Skin of body (tissue), 2 donors: ENCODE measurements around the gene TMEM255A. TPM values are rescaled to one million over a fixed set of nuclear protein-coding genes. Genes with fewer than 3 reads are reported as not detected.

Source experiments
- DNase-seq: peaks from one replicate; lab custom pipeline; 2025; lab: John Stamatoyannopoulos, UW
- total RNA-seq: library from RNA; depleted of rRNA; stranded (reverse); fragments of >200 nt; gene quantifications from one replicate; pipeline ENCODE4 v1.2.3, GENCODE V29; 2014

TMEM255A gene
- total RNA-seq, 1 donor from 2014 or later = 0.69 TPM

DNA sequence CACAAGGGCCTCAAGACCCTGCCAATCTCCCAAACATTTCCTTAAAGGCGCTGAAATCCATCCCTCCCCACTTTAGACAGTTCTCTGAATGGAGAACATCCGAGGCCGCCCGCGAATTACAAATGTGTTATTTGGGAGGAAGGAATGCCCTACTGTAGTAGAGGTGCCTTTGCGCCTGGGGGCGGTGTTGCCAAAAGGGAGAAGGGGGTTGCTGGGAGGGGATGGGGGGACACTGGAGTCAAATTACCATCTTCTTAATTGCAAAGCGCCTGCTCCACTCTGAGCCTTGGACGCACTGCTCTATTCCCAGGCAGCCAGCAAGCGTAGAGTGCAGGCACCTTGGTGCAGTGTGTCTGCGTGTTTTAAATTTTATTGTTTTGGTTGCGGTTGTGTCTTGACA, 2.7 kb downstream of the TMEM255A start:
- DNase-seq = no peak

DNA sequence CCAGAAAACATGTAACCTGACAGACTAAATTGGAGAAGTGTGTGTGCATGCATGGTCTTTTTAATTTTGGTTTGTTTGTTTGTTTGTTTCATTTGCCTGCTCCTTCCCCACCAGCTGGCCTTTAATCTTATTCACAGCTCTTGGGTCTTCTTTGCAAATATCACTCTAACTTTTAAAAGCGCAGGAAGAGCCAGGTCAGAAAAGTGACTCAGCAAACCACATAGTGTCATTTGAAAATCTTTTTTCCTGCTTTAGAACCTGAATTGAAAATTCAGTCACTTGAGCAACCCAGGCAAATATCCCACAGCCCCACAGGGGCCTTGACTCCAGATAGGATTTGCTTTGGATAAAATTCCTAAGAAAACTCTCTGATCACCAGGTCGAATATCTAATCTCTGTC, 4.6 kb downstream of the TMEM255A start:
- DNase-seq = no peak

DNA sequence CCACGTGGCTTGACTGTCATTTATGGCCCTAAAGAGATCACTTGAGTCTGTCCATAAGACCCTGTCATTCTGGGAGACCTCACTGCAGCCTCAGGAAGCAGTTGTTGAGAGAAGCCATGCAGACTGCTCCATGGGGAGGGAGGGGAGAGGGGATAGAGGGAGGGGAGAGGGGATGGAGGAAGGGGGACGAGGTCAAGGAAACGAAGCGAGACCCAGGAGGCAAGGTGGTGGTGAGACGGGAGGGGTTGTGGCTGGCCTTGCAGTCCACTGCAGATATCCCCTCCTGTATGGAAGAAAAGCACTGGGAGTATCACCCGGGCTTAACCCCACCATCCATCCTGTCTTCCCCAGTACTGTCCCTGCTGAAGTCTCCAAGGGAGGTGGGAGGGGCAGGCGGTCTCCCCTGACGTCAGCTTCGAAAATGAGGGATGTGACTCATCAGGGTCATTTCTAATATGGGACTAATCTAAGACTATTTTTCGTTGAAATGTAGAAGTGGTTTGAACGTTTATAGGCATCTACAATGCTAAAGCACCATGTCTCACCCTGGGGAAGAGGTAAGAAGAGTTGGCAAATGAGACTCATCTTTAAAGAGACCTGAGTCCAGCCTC, 5.6 kb downstream of the TMEM255A start:
- DNase-seq = no peak

DNA sequence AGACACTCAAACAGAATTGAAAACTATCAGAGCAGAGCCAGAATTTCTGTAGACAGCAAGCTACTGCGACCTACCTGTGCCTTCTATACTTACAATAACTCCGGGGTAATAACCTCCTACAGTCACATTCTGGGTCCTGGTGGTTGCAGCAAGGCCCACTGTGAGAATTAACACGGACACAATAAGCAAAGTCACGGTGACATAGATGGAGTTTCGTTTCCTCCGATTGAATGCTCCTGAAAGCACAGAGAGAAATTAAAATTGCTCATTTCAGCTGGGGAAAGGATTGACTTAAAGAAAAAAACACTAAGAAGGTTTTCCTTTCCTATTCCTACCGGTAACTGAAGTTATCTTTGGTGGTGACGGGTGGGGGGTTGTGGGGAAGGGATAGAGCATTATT, 7.0 kb downstream of the TMEM255A start:
- DNase-seq = no peak

DNA sequence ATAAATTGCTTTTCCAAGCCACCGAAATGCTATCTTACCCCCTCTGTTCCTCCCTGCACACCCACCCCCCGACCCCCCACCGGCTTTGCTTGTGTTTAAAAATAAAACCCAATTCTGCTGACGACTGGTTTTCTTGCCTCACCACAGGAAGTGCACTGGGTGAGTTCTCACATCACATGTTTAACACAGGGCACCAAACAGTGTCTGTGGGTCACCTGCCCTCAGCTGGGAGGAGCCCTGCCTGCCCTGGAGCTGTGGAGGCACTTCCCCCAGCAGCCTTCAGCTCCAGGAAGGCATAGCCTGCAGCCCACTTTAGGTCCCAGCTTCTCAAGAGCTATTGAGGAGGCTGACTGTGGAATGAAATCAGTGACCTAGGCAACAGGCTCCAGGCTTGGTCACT, 8.8 kb downstream of the TMEM255A start:
- no peak for DNase-seq

DNA sequence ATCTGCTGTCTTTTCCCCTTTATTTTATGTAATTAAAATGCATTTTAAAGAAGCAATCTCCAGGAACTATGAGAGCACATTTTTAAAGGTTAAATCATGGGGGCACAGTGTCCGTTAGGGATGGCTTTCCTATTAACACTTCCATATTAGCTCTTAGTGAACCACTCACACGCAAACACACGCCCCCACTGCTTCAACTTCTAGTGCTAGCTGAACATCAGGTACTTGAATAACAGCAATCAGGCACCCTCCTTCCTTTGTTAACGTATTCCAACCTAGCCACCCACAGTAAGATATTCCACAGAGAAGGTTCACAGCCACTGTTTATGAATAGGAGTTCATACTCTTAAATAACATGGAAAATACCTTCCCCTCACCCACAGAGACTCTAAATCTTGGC, 9.3 kb downstream of the TMEM255A start:
- DNase-seq = no peak

DNA sequence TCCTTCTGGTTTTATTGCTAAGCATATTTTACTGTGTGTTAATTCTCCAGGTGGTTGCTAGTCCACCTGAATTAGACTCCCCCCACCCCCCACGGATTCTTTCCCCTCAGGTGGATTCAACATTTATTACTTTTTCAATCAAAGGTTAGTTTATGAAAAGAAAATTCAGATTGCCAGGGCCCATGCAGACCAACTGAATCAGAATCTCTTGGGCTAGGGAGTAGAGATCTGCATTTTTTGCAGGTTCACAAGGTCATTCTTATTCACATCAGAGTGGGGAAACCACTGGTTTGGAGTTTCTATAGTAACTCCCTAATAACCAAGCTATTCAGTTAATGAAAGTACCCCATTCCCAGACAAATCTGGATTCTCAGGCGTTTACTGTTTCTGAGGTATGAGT, 9.8 kb downstream of the TMEM255A start:
- DNase-seq = no peak

DNA sequence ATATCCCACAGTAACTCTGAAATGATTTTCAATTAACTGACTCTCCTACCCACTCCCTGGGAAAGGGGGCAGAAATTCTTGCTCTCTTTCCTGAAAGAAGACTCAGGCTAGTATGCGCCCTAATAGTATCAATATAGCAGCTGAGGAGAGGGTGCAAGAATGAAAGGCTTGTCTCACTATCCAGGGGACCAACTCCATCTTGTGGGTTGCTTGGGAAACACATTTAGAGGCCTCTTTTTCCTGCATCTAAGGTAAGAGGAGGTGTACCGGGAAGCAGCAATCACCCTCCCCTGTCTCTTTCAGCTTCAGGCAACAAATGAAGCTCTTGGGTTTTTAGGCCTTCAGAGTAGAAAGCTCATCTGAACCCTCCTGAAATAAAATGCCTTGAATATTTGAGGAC, 11.3 kb downstream of the TMEM255A start:
- DNase-seq = no peak

DNA sequence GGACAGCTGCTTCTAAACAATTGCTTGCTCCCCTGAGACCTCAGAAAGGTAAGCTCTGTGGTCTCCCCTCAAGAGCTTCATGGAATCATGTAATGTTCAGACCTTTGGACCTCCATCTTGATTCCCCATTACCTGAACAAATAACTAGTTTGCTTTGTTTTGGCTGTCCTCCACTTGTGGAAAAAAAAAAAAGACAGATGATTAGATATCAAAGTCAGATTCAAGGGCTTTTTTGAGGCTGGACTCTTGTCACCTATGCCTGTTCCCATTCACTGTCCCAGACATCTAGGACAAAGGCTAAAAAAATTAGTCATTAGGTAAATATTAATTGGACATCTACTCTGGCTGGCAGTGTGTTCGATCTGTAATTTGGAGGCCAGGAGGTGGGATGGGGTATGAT, 13.3 kb downstream of the TMEM255A start:
- DNase-seq = no peak

DNA sequence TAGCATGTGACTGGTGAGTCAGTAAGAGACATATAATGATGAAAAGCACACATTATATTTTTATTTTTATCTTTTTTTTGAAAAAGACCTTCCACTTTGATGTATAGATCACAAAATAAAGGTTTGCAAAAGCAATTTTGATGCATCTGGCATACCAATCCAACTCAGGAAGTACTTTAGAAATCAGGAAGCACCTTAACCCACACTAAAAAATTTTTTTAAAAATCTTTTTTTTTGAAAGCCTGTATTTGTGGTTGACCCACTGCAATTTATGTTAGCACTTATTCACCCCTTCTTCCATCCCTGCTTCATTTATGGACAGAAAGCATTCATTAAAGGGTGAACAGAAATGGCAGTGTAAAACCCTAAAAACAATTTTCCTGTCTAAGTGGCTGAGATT, 16.6 kb downstream of the TMEM255A start:
- DNase-seq = no peak

DNA sequence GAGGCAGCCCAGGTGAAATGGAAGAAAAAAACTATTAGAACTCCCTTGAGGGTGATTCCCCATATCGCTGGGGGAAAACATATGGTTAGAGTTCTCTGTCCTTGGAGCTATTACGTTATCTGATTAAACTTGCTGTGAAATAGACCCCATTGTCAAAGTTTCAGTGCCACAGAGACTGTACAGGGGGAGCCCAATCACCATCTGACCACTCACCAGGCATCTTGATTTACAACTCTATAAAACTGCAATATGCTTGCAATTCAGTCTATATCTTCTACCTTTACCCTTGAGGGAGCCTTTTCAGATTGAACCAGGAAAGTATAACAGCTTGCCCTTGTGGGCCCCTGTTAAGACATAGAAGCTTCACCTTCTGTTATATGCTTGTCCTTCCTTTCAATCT, 18.2 kb downstream of the TMEM255A start:
- DNase-seq = no peak

DNA sequence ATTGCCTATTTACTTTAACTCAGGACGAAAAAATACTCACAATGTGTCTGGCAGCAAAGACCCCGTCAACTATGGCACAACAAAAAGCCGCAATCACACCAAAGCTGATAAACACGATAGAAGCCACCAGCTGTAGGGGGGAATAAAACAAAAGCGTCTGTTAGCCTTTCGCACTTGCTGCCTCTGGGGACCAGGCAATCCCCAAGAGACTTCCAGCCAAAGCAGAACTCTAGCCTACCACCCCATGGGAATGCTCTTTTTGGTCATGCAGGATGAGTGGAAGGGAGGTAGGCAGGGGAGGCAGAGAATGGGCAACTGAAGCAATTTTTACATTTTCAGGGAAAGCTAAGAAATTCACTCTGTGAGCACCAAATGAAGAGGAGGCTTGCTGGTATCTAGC, 20.1 kb downstream of the TMEM255A start:
- DNase-seq = no peak

DNA sequence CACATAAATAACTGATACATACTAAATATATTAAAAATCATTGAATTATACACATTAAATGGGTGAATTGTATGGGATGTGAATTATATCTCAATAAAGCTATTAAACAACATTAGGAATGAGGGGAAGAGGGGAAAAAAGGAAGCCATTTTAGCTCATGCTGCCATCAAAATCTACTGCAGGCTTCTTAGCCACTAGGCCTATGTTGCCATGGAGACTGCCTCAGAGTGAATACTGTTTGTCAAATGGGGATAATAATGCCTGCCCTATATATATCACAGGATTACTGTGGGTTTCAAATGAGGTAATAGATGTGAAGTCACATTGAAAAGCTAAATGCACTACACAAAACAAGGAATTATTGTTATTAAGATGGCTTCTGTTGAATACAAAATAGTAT, 21.2 kb downstream of the TMEM255A start:
- DNase-seq = no peak

DNA sequence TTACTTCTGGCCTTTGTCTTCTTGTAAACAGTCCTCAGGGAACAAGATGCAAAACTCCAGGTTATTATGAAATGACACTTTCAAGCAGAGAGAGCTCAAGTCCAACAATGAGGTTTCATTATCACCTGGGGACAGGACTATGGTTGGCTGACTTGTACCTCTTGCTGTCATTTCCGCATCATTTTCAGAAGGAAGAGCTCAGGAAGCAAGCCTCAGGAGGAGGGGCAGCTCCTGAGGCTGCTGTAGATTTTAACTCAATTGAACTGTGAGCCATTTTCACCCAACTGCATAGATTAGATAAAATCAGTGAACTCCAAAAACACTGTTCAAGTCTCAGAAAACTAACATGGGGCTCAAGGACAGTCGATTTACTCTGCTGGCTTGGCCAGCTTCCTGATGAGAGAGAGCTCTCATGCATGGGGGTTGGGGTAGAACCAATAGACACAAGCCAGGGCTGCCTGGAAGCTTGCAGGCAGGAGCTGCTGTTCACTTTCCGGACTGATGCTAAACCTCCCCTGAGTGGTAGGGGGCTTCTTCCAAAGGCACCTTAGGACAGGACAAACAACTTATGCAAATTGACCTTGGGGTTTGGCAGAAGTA, 23.6 kb downstream of the TMEM255A start:
- no peak for DNase-seq

DNA sequence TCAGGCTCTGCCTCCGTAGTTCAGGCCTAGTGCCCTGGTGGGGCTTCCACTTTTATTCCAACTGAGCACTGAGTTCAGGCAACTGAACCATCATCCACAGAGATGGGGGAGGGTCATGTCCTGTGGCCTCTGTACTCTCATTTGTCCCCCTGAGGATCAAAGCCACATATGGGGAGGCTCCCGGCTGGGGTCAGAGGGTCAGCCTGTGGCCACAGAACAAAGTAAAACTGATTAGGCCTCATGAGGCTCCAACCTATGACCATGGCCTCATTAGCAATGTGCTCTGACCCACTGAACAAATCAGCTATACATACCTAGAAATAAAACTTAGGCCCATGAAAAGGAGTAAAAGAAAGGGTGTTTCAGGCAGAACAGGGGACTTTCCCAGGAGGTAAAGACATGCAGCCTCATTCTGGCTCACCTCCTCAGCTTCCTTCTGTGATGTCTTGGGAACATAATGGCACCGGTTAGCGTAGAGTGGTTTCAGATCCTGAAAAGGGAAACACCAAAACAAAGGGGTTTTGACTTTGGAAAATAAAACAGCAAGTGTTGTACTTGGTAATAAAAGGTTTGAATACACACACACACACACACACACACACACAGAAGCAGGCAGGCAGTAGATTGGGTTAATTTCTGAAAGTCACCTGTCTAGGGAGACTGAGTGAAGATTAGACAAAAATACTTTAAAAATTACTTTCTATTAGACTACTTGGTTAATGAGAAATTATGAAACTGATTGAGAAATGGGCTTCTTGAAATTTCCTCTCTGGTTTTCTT, 24.3 kb downstream of the TMEM255A start:
- DNase-seq = no peak

DNA sequence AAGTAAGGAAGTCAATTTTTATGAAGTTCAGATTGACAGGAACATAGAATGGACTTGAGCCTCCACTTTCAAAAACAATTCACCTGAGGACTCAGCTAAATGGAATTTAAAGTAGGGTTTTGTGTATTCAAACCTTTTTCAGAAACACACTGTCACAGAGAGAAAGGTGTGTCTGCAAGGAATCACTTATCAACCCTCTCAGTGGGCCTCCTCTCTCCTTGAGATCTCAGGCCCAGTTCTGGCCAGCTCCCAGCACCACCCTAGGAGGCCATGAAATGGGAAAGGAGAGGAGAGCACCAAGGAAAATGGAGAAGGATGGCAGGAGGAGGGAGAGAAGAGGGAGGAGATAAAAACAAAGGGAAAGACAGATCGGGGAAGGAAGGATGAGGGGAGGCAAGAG, 28.6 kb downstream of the TMEM255A start:
- DNase-seq = no peak

DNA sequence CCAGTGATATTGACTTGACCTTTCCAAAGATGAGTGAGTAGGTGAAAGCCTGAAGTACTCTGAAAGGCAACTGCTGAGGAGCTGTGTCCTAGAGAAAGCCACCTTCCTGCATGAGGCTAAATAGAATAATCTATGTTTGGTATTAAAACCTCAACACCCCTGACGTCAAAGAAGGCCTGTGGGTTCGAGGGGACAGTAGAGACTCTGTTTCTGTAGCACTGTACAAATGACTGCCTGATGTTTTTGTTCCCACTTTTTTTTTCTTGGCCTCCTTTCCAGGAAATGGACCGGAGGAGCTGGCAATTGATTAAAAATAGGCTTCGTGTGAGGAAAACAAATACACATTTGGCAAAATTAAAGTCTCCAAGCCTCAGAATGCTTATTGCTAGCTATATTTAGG, 29.5 kb downstream of the TMEM255A start:
- no peak for DNase-seq

DNA sequence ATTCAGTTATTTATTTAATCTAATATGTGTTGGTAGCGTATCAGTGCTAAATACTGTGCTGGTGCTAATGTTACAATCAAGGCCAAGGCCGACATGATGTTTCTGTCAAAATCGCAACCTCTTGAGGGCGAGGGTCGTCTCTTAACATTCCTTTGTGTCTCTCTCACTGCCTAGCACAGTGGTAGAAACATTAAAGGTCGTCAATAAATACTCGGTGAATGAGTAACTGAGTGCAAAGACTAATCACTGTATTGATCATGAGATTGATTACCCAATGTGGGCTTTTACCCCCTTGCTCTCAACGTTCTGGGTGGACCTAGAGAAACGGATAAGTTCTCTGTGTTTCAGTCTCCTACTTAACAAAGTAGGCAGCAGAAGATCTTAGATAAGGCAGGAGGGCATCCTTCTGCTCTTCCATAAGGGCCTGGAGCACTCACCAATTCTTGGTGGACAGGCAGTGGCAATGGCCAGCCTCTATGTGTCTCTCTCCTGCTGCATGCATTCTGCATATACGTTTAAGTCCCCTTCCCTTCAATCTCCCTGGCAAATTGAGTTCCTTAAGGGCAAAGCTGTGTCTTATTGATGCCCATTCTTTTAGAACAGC, 30.1 kb downstream of the TMEM255A start:
- DNase-seq = no peak

DNA sequence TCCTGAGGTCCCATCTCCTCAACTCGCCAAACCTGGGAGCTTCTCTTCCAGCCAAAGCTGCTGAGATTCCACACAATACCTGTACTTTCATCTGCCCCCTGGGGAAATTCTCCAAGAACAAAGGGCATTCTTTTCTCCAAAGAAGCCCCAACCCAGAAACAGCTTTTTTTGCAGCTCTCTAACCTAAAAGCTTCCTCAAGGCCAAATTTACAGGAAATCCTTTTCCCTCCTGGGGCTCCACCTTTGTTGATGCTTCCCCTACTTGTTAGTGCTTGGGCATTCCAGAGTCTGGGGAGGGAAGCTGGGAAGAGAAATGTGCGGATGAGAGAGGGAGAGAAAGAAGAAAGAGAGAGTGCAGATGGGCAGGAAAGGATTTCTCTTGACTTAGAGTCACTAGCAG, 36.3 kb downstream of the TMEM255A start:
- DNase-seq = no peak

DNA sequence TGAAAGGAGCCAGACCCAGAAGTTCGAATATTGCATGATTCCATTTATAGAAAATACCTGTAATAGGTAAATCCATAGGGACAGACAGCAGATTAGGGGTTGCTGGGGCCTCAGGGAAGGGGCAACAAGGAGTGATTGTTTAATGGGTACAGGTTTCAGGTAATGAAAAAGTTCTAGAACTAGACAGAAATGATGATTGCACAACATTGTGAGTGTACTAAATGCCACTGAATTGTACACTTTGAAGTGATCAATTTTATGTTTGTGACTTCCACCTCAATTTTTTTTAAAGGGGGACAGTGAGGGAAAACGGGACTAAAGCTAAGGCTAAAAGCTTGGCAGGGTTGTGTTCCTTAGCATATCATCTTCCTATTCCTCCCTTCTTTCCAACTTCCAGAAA, 37.1 kb downstream of the TMEM255A start:
- DNase-seq = no peak

DNA sequence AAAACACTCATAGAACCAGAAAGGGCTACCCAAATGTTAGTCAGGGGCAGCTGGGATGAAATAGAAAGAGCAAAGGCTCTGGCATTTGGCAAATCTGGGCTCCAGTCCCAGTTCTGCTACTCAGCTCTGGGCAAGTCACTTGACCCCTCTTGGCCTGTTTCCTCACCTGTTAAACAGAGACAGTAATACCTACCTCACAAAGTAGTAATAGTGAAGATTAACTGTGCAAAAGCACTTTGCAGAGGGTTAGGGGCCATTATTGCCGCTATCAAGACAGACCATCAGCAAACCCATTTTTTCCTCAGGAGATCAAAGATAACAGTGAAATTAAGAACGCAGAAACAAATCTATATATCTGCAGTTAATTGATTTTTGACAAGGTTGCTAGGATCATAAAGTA, 40.0 kb downstream of the TMEM255A start:
- DNase-seq = no peak

DNA sequence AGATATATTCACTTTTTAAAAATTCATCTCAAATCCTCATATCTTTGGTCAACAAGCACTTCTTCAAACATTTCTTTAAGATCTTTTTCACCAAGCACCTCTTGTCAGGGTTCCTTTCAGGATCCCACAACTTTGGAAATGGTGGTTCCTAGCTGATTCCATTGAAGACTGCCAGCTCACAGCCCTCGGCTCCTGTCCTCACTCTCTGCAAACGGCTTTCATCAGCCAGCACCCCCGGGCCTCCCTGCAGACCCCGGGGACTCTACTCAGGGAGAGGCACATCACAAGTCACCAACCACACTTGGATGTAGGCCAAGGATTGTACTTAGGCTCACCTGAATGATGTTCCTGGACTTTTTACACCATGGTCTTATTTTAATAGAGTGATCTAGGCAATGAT, 40.7 kb downstream of the TMEM255A start:
- DNase-seq = no peak
